HG03354 (cell line): ENCODE results near the gene FCN2.

Experiments used
- ATAC-seq: cut with Tn5 transposase; IDR thresholded peaks from one replicate; pipeline ENCODE4 v1.9.1; 2021; ENCODE audit warnings: mild to moderate bottlenecking; ENCODE audit not compliant: unreplicated experiment, poor library complexity, severe bottlenecking

FCN2 gene

GRCh38 chr9:134922932-134923240 lies 42.3 kb downstream of the FCN2 start:
- no peak for ATAC-seq

DNA sequence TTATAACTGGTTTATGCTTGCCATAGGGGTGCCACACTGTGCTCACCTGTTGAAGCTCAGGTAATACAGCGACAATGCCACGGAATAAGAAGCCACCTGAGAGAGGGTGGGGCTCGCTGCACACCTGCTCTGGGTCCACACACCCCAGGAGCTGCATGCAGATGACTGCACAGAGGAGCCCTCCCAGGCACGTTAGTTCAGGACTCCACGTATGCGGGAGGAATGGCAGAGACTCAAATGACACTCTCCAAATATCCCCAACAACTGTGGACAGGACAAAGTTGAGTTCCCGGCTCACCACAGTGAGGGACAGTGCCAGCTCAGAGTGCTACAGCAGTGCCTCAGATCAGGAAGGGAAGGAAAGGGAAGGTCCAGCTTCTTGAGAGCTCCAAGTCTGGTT lies 42.9 kb downstream of the FCN2 start:
- no peak for ATAC-seq

GRCh38 chr9:134925011-134925511 lies 44.5 kb downstream of the FCN2 start:
- ATAC-seq: no peak

- ATAC-seq: no peak
Measured at GRCh38 chr9:134928436-134929192, 48.0 kb downstream of the FCN2 start.

DNA sequence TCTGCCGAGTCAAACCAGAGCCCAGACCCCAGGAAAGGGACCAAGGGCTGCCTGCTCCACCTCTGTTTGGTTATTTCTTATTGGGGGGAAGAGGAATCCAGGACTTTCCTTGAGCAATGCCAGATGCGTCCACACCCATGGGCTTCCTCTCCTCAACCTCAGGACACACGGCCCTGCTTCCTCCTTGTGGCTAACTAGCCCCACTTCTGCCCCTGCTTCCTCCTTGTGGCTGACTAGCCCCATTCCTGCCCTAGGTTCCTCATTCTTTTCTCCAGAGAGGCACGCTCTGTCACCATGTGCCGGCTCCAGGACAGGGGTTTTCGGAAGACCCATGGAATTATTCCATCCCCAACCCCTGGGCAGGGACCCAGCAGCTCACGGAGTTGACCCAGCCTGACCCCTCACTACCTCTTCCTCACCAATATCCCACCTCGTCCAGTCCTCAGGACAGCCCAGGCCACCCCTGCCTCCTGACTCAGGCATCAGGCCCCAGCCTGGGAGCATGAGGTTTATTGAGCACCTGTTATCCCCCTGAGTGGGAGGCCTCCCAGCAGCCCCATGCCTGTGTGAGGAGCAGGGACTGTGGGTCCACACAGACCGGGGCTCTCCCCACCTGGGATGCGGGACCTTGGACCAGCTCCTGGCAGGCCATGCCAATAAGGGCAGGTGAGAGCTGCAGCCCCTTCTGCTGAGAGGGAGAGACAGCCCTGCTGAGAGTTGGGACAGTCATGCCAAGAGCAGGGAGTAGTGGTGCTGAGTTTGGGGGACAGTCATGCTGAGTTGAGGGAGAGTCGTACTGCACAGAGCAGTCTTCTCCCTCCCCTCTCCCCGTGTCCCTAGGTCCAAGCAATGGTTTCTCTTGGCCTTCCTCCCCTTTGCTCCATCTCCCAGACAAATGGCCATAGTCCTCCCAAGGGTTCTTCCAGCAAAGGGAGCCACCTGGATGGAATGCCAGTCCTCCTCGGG lies 48.9 kb downstream of the FCN2 start:
- no peak for ATAC-seq

- peak; percentile 68 for ATAC-seq
Measured at GRCh38 chr9:134930398-134930797, 49.8 kb downstream of the FCN2 start.

- no peak for ATAC-seq
Measured at GRCh38 chr9:134932171-134932570, 51.6 kb downstream of the FCN2 start.

- no peak for ATAC-seq
Measured at GRCh38 chr9:134932606-134933005, 52.0 kb downstream of the FCN2 start.

DNA sequence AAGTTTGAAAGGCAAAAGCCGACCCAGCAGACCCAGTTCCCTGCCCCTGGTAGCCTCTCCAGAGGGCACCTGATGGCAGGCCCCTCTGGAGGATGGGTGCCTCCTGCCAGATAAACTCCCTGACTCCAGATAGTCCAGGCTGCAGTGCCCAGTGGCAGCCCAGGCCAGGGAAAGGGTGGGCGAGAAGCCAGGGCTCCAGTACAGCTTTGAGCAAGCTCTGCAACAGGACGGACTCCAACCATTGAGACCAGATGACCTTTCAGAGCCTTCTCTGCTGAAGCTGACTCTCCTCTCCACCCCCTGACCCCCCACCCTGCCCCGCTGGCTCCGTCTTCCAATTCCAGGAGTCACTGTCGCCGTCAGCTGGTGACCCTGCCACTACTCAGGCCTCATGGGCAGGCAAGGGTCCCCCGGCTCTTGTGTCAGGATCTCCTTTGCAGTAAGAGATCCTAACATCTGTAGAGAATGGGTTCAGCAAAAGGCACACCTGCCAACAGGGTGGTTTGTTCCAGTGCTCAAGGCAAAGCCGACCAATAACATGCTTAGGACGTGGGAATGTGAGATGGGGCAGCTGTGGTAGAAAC lies 52.6 kb downstream of the FCN2 start:
- no peak for ATAC-seq

- ATAC-seq: no peak
Measured at GRCh38 chr9:134935056-134935640, 54.5 kb downstream of the FCN2 start.

GRCh38 chr9:134935701-134936345 lies 55.2 kb downstream of the FCN2 start:
- no peak for ATAC-seq

DNA sequence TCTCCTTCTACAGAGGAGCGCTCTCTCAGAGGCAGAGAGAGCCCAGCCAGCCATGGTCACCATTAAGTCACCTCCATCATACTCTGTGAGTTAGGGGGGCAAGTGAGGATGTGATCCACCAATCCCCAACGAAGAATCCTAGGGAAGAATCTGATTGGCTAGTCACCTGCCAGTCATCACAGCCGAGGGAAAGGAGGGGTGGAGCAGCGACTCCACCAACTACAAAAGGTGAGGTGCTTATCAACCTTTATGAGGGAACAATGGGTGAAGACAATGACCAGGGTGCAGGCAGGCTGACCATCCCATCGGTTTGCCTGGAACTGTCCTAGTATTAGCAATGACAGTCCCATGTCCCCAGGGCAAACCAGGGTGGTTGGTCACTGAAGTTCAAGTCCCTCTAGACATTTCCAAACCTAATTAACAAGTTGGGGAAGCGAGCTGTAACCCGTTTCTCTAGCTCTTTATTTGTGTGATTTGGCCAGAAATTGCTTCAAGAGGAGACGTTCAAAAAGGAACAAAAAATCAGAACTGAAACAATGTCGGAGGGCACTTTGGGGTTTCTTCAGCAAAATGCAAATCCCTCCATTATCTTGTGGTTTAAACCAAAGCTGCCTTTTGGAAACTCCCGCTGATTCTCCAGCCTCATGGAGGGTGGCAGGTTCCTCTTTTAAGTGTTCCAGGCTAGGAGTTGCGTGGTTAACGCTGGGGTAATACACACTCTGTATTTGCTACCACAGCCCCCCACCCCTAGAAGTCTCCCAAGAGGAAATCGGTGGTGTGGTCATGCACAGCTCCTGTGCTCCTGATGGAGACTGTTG lies 55.9 kb downstream of the FCN2 start:
- ATAC-seq: peak; percentile 57
